ENCODE measurements around the gene FOXJ1. TPM values are rescaled to one million over a fixed set of nuclear protein-coding genes. Genes with fewer than 3 reads are reported as not detected.

FOXJ1 gene
- total RNA-seq, 1 experiment from 2014 or later, result not detected

DNA sequence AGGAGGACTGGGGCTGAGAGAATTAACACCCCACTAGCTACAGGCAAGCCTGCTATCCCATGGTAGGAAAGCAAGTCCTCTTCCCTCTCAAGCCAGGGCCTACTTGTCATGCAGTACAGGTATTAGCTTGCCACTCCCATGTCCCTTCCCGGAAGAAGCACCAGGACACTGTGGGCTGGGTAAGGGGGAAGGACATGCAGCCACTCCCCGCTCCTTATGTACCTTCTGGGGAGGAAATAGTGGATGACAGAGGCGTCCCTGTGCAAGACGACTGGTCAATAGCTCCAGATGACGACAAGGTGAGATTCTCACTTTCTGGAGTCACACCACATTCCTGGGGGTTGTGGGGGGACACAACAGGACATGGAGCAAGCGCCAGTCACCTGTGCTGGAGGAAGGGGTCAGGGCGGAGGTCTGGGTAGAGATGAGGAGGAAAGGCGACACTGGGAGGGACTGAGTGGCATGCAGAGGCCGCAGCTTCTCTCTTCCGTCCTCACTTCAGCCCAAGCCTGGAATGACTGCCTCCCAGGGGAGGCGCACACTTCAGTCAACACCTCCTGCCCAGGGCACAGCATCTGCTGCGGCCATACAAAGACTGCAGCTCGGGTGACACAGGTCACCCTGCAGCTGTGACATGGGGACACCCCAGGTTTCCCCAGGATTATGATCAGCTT lies 15.1 kb upstream of the FOXJ1 start:
- no peak overlapping the region for H3K27ac ChIP-seq (ENCODE audit: low read length)
- H3K36me3 ChIP-seq (ENCODE audit: insufficient read depth, low read length), result no peaks in the 10 kb centered on the region
- no peak overlapping the region for H2AFZ ChIP-seq (ENCODE audit: low read length)
- DNase-seq, result no peak
- no peaks in the 10 kb centered on the region for H3K4me1 ChIP-seq (ENCODE audit: low read length)
- no peaks in the 10 kb centered on the region for H4K20me1 ChIP-seq (ENCODE audit: insufficient read depth, low read depth, low read length)
- H3K9ac ChIP-seq (ENCODE audit: low read length), result no peak overlapping the region
- H3K9me3 ChIP-seq (ENCODE audit: low read length), result no peaks in the 10 kb centered on the region
- no peaks in the 10 kb centered on the region for H3K9me2 ChIP-seq (replicated peaks; ENCODE audit: insufficient read depth, low read length)
- no peak overlapping the region for H3K4me2 ChIP-seq (ENCODE audit: low read depth, low read length, poor library complexity, severe bottlenecking)
- no peaks in the 10 kb centered on the region for H3K79me2 ChIP-seq (ENCODE audit: low read length)
- H3K27me3 ChIP-seq (ENCODE audit: low read length), result no peaks in the 10 kb centered on the region
- no peak overlapping the region for H3K4me3 ChIP-seq (ENCODE audit: low read length)

DNA sequence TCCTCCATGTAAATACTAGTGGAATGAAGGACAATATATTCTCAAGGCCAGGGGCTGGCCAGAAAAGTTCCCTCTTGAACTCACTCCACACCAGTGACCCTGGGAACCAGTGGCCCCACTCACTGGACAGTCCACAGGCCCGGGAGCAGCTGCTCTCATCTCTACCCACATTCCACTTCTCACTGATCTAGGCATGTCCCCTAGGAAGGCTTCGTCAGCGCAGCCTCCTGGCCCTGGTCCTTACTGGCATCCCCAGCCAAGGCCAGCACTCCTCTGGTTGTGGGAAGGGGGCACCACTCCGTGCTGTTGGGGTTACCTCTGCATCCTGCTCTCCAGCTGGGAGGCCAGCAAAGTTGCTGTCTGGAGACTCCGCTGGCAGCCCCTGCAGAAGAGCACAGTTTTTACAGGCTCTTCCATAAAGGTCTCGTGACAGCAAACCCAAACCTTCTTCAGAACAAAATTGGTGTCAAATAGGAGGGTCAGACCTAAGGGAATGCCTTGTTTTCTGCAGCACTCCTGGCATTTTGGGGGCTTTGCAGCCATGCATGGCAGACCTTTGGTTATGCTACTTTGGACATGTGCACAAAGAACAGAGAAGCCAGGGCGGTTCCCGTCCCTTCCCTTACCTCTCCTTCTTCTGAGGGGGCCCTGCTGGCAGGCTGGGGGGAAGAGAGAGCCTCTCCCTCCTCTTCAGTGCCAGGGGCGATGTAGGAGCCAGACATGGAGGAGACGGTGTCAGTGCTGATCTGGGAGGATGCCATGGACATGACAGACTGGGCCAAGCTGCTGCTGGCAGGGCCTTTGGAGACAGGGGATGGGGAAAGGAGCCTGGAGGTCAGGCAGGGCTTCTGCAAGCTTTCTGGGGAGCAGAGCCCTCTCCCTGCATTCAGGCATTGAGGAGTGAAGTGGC lies 14.1 kb upstream of the FOXJ1 start:
- Histone ChIP-seq H3K79me2 (ENCODE audit: low read length) (no peaks in the 10 kb centered on the region), H3K27me3 (ENCODE audit: low read length) (no peaks in the 10 kb centered on the region), H3K36me3 (ENCODE audit: insufficient read depth, low read length) (no peaks in the 10 kb centered on the region), H3K9me2 (replicated peaks; ENCODE audit: insufficient read depth, low read length) (no peaks in the 10 kb centered on the region), H2AFZ (ENCODE audit: low read length) (no peak overlapping the region), H3K4me2 (ENCODE audit: low read depth, low read length, poor library complexity, severe bottlenecking) (no peak overlapping the region), H3K9ac (ENCODE audit: low read length) (no peak overlapping the region), H3K4me3 (ENCODE audit: low read length) (no peak overlapping the region), H4K20me1 (ENCODE audit: insufficient read depth, low read depth, low read length) (no peaks in the 10 kb centered on the region), H3K9me3 (ENCODE audit: low read length) (no peaks in the 10 kb centered on the region), H3K27ac (ENCODE audit: low read length) (no peak overlapping the region), H3K4me1 (ENCODE audit: low read length) (no peaks in the 10 kb centered on the region)
- no peak for DNase-seq

DNA sequence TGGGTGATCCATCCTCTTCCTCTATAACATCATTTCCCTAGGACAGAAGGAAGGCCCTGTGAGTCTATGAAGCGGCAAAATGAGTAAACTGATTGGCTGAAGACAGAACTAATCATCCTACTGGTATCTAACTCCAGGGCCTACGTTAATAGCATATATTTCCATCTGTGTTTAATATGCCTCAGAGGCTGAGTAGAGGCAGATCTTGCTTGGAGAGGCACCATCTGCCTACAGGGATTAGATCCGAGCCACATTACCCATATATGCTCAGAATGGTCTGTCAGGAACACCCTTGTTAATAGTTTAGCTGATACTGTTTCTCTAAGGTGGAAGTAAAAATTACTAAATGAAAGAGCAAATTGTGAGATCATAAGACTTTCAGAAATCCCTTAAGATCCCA lies 13.2 kb upstream of the FOXJ1 start:
- Histone ChIP-seq H3K4me1 (ENCODE audit: low read length) (no peaks in the 10 kb centered on the region), H3K36me3 (ENCODE audit: insufficient read depth, low read length) (no peaks in the 10 kb centered on the region)

DNA sequence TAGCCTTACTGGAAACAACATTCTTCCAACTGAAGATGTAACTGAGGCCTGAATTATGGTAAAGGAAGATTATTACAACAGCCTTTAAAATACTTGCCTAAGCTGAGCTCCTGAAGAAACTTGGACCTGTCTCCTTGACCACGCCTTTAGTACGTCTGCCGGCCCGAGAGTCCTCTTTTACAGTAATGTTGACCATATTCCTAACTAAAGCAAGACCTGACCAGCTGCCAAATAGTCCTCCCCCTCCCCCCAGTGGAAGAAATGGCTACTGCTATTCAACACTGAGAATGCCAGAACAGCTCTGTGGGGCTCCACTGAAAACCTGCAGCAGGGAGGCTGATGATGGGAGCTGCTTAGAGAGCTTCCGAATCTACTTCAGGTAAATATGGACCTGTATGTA lies 12.6 kb upstream of the FOXJ1 start:
- Histone ChIP-seq H3K4me3 (ENCODE audit: low read length) (no peak overlapping the region), H2AFZ (ENCODE audit: low read length) (no peak overlapping the region), H3K79me2 (ENCODE audit: low read length) (no peaks in the 10 kb centered on the region), H3K9me3 (ENCODE audit: low read length) (no peaks in the 10 kb centered on the region), H3K9ac (ENCODE audit: low read length) (no peak overlapping the region), H3K36me3 (ENCODE audit: insufficient read depth, low read length) (no peaks in the 10 kb centered on the region), H3K9me2 (replicated peaks; ENCODE audit: insufficient read depth, low read length) (no peaks in the 10 kb centered on the region), H4K20me1 (ENCODE audit: insufficient read depth, low read depth, low read length) (no peaks in the 10 kb centered on the region), H3K4me1 (ENCODE audit: low read length) (no peaks in the 10 kb centered on the region), H3K27me3 (ENCODE audit: low read length) (no peaks in the 10 kb centered on the region), H3K4me2 (ENCODE audit: low read depth, low read length, poor library complexity, severe bottlenecking) (no peak overlapping the region), H3K27ac (ENCODE audit: low read length) (no peak overlapping the region)
- no peak for DNase-seq

More for the DNA sequence above, 13.2 kb upstream of the FOXJ1 start:
- H3K9me3 ChIP-seq (ENCODE audit: low read length), result no peaks in the 10 kb centered on the region
- H3K4me2 ChIP-seq (ENCODE audit: low read depth, low read length, poor library complexity, severe bottlenecking), result no peak overlapping the region
- H3K4me3 ChIP-seq (ENCODE audit: low read length), result no peak overlapping the region
- no peaks in the 10 kb centered on the region for H3K27me3 ChIP-seq (ENCODE audit: low read length)
- H2AFZ ChIP-seq (ENCODE audit: low read length), result no peak overlapping the region
- H3K27ac ChIP-seq (ENCODE audit: low read length), result no peak overlapping the region
- no peaks in the 10 kb centered on the region for H3K9me2 ChIP-seq (replicated peaks; ENCODE audit: insufficient read depth, low read length)
- no peaks in the 10 kb centered on the region for H4K20me1 ChIP-seq (ENCODE audit: insufficient read depth, low read depth, low read length)
- no peaks in the 10 kb centered on the region for H3K79me2 ChIP-seq (ENCODE audit: low read length)
- no peak overlapping the region for H3K9ac ChIP-seq (ENCODE audit: low read length)
- no peak for DNase-seq

DNA sequence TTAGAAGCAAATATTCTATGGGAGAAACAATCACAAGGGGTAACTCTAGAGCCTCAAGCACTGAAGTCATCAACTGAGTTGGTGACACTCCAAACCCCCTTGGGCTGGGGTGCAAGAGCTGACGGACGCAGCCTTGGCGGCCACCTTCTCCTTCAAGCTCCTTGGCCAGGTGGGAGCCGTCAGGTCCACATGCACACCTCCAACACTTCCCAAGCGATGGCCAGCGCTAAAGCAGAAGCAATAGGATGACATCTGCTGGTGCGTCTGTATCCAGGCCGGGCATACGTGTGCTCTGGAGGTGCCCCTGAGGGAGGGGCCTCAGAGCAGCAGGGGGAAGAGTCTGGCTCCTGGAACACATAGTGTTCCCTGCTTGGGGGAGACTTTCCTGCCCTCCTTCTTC lies 12.2 kb upstream of the FOXJ1 start:
- Histone ChIP-seq H3K27me3 (ENCODE audit: low read length) (no peaks in the 10 kb centered on the region), H3K4me1 (ENCODE audit: low read length) (no peaks in the 10 kb centered on the region), H3K27ac (ENCODE audit: low read length) (no peak overlapping the region), H3K4me3 (ENCODE audit: low read length) (no peak overlapping the region), H3K79me2 (ENCODE audit: low read length) (no peaks in the 10 kb centered on the region), H3K4me2 (ENCODE audit: low read depth, low read length, poor library complexity, severe bottlenecking) (no peak overlapping the region), H4K20me1 (ENCODE audit: insufficient read depth, low read depth, low read length) (no peaks in the 10 kb centered on the region), H3K9me3 (ENCODE audit: low read length) (no peaks in the 10 kb centered on the region), H3K9ac (ENCODE audit: low read length) (no peak overlapping the region), H3K36me3 (ENCODE audit: insufficient read depth, low read length) (no peaks in the 10 kb centered on the region), H2AFZ (ENCODE audit: low read length) (no peak overlapping the region), H3K9me2 (replicated peaks; ENCODE audit: insufficient read depth, low read length) (no peaks in the 10 kb centered on the region)
- DNase-seq, result no peak

DNA sequence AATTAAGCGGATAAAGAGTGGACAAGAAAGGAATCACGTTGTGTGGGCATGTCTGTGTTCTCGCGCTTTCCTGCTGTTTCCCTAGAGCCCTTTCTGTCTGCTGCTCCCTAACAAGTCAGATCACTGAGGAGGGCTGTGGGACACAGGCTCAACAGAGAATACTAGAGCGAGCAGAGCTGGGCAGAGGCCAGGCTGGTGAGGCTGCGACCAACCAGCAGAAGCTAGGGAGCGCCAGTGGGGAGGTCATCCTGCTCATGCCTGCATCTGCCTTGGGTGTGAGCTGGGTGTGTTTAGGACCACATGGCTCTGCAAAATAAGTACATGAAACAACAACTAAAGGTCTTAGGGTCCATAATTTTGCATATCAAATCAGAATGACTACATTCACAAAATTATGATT lies 11.5 kb upstream of the FOXJ1 start:
- H3K4me3 ChIP-seq (ENCODE audit: low read length), result no peak overlapping the region
- H3K27ac ChIP-seq (ENCODE audit: low read length), result no peak overlapping the region

DNA sequence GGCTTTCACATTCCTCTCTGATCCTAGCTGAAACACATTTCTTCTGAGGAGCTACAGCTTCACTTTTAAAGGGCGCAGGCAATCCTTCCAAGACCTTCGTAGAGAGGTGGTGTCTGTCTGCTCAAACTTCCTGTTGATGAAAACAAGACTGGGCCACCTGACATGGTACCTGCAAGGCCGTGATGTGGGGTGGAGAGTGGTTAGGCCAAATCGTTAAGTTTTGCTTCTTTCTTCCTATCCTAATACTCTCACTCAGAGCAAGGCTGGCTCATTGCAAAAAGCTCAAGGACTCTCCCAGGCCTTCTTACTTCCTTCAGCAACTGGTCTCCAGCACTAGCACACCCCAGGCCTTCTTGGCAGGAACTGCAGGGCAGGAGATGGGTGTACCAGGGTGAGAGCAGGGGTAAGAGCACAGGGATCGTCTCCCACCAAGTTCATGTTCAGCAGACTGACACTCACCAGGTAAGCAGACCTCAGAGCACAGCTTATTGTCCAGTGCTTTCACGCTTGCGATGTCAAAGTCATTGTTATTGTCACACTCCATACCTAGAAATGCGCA lies 10.9 kb upstream of the FOXJ1 start:
- Histone ChIP-seq H3K4me3 (ENCODE audit: low read length) (no peak overlapping the region), H3K4me2 (ENCODE audit: low read depth, low read length, poor library complexity, severe bottlenecking) (no peak overlapping the region), H3K9me3 (ENCODE audit: low read length) (no peaks in the 10 kb centered on the region), H3K36me3 (ENCODE audit: insufficient read depth, low read length) (no peaks in the 10 kb centered on the region), H2AFZ (ENCODE audit: low read length) (no peak overlapping the region), H3K27ac (ENCODE audit: low read length) (no peak overlapping the region), H3K4me1 (ENCODE audit: low read length) (no peaks in the 10 kb centered on the region), H3K9ac (ENCODE audit: low read length) (no peak overlapping the region), H4K20me1 (ENCODE audit: insufficient read depth, low read depth, low read length) (no peaks in the 10 kb centered on the region), H3K79me2 (ENCODE audit: low read length) (no peaks in the 10 kb centered on the region), H3K9me2 (replicated peaks; ENCODE audit: insufficient read depth, low read length) (no peaks in the 10 kb centered on the region), H3K27me3 (ENCODE audit: low read length) (no peaks in the 10 kb centered on the region)
- no peak for DNase-seq

More for the DNA sequence above, 11.5 kb upstream of the FOXJ1 start:
- Histone ChIP-seq H3K4me2 (ENCODE audit: low read depth, low read length, poor library complexity, severe bottlenecking) (no peak overlapping the region), H3K9me3 (ENCODE audit: low read length) (no peaks in the 10 kb centered on the region), H2AFZ (ENCODE audit: low read length) (no peak overlapping the region), H3K79me2 (ENCODE audit: low read length) (no peaks in the 10 kb centered on the region), H3K9me2 (replicated peaks; ENCODE audit: insufficient read depth, low read length) (no peaks in the 10 kb centered on the region), H3K36me3 (ENCODE audit: insufficient read depth, low read length) (no peaks in the 10 kb centered on the region), H4K20me1 (ENCODE audit: insufficient read depth, low read depth, low read length) (no peaks in the 10 kb centered on the region), H3K9ac (ENCODE audit: low read length) (no peak overlapping the region), H3K4me1 (ENCODE audit: low read length) (no peaks in the 10 kb centered on the region), H3K27me3 (ENCODE audit: low read length) (no peaks in the 10 kb centered on the region)
- DNase-seq, result no peak

Measured in Karpas-422 (cell line).